T-helper 9 cell (primary cell): Measurements from ENCODE around the gene CYTH1.

Experiments used
- DNase-seq: peaks from one replicate; pipeline ENCODE4 v3.0.0-alpha.2; 2020

Gene CYTH1

DNA sequence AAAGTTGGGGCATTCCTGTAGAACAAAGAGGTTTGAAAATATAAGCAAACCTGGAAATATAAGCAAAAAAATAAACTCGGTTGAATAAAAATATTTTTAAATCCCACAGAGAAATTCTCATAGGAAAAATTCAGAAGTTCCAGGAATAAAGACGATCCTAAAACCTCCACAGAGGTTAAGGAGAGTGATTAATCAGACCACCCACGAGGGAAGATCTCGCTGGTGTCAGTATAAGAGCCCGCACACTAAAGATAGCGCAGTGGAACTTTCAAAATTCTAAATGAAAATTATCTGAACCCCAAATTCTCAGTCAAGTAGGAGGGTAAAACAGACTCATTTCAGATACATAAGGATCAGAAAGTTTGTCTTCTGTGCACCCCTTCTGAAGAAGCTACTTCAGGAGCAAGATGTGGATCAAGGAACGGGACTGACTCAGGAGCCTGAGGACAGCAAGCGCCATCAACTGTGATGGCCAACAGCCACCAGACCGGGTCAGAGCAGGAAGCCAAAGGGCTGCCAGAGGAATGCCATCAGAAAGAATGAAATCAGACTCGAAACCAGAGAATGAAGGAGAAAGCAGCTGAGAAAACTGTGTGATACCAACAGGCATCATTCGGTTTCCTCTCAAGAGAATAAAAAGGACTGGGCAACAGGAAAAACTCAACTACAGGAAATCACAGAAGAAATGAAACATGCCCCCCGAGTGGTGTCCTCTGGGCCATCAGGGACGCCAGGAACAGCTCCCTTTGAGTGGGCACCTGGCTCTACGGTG lies 66.9 kb downstream of the CYTH1 start:
- DNase-seq = no peak

DNA sequence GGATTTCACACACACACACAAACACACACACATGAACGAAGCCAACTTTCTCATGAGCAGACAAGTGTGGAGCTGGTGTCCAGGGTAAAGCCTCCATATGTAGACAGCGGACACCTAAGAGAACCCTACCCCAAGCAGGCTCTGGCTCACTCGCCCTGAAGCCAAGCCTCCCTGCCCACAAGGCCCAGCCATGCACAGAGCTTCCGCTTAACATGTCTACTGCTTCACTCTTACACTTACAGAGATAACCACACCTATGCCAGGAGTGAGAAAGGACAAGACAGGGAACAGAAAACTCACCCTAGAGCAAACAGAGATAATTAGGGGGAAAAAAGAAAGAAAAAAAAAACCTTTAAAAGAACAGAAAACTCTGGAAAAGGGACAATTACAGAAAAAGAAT lies 67.5 kb downstream of the CYTH1 start:
- DNase-seq = no peak

DNA sequence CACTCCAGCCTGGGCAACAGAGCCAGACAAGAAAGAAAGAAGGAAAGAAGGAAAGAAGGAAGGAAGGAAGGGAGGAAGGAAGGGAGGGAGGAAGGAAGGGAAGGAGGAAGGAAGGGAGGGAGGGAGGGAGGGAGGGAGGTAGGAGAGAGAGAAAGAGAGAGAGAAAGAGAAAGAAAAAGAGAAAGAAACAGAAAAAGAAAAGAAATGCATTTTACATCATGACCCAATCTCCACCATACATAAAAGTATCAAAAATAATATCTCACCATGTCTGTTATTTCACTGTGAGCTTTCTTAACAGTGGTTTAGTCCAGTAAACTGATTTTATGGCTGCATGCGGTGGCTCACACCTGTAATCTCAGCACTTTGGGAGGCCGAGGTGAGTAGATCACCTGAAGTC lies 70.0 kb downstream of the CYTH1 start:
- no peak for DNase-seq

DNA sequence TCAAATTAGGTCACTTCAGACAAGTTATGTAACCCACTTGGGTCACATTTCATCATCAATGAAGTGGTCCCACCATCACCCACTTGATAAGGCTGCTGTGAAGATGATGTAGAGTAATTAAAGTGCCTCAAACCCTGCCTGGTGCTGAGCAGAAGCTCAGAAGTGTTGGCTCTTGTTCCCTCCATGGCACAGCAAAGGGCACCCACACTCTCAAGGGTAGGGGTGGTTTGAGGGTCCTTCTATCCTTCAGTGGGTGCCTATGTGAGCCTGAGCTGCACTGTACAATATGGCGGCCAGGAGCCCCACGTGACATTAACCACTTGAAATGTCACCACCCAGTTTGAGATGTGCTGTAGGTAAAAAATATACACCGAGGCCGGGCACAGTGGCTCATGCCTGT lies 71.5 kb downstream of the CYTH1 start:
- DNase-seq = no peak

DNA sequence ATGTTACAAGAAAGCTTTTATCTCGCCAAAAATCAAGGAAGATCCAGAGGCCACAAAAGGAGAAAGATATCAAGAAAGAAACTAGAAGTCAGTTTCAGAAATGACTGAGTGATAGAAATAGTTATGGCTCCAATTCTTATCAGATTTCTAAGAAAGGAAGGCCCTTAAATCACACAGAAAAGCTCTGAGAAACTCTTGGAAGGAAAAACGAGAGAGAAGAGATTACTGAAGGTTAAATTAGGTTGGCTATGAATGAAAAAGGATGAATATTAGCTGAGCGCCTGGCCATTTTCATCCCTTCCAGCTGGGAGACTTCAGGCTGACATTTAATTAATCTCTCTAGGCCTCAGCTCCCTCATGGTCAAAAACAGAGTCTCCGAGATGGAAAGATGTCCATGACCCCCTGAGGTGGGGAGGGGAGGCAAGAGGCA lies 72.3 kb downstream of the CYTH1 start:
- no peak for DNase-seq

DNA sequence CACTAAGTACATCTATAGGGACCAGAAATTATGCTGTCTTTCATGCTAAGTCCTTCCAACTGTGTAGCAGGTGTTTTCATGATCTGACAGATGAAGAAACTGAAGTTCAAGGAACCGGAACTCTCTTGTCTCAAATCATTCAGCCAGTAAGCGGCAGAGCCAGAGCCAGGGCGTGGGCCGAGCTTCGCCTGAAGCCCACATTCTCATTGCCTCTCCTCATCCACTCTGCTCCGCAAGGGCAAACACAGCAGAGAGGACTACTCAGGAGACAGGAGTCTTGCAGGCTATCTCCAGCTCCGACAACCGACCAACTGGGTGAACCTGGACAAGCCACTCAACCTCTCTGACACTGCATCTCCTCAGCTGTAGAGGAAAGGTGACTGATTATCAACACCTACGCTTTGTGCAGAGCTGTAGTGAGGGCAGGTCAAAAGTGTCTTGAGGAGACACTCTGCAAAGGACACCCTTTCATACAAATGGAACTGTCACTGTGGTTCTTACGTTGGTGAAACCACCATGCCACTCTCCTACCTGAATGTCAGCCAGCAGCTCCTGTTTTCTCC lies 72.9 kb downstream of the CYTH1 start:
- DNase-seq = no peak

DNA sequence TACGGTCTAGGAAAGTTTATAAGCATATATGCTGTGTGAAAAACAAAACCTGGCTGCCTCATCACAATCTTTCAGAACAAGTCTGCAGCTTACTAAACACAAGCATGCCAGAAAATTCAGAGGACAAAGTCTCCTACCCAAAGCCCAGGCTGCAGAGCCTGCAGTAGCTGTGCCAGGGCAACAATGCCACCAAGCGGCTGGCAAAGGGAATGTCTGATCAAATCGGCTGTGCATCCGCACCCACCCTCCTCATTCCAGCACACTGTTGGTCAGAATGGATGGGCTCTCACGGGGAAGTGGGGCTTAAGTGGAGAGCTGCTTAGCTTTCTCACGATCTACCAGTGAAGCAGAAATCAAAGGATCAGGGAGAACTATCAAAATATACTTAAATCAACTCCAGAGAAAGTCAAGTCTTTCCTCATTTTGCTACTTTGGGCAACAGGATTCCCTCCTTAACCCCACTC lies 73.5 kb downstream of the CYTH1 start:
- peak; percentile 44 for DNase-seq

DNA sequence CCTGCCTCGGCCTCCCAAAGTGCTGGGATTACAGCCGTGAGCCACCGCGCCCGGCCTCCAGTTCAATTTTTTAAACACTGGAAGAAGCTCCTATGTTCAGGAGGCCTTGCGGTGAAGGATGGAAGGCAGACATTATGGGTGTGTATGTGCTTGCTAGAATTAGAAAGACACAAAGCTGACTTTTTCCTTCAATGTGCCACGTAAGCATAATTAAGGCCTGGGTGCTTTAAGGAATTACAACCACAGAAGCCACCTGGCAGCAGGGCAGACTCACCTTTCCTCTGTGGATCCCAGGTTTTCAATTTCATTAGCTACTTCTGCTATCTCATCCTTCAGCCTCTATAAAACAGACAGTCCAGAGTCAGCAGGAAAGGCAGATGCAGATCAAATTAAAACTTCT lies 74.2 kb downstream of the CYTH1 start:
- no peak for DNase-seq

DNA sequence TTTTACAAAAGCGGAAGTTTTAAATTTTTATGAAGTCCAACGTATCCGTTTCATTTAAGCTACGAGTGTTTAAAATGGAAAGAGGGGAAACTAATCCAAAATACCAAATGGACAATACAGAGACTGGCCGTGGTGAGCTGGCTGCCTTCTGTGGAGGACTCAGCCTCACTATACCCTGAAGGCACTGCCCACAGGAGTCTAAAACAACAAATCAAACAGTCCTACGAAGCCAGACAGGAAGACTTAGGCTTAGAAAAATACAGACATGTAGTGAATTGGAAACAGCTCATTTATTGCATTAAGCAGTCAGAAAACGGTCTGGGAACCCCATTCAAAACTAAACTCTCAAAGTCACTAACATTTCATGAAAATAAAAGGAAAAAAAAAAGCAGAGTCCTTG lies 75.1 kb downstream of the CYTH1 start:
- DNase-seq = no peak

DNA sequence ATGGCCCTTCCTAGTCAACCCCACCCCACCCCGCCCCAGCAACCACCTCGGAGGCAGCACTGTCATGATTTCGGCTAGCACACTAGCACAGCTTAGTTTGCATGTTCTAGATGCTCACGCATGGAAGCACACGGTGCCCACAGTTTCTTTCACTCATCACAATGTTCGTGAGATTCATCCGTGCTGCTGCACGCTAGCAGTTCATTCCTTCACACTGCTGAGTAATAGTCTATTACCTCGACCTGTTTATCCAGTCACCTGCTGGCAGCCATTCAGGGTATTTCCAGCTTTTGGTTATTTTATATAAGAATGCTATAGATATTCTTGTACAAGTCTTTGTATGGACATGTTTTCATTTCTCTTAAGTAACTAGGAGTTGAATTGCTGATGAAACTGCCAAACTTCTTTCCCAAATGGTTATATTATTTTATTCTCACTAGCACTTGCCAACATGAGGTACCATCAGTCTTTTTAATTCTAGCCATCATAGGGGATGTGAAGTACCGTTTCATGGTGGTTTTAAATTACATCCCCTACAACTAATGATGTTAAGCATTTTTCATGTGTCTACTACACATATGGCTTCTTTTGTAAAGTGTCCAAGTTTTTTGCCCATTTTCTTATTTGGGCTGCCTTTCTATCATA lies 75.7 kb downstream of the CYTH1 start:
- DNase-seq = no peak

DNA sequence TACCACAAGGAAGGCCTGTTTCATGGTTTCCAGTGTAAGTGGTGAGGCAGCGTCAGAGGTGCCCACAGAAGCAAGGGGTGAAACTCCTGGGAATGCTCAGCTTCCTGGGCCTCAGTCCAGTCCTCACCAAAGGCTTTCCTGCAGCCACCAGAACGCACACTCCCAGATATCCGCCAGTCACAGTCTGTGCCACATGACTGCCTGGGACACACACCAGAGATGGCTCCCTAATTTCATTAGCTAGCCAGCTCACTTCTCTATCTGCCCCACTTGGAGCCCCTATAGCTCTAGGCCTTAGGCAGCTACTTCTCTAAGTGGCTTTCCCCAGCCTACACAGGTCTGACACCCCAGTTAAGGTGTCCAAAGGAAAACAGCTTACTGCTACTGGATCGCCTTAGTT lies 77.0 kb downstream of the CYTH1 start:
- no peak for DNase-seq

DNA sequence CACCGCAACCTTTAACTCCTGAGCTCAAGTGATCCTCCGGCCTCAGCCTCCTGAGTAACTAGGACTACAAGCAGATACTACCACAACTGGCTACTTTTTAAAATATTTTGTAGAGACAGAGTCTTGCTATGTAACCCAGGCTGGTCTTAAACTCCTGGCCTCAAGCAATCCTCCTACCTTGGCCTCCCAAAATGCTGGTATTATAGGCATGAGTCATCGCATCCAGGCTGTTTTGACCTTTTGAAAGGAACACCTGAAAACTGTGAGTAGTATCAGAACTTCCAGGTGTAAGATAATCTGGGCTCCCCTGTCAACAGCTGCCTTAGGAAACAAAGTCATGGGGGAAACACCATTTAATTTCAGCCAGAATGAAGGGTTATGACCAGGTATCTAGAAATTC lies 77.5 kb downstream of the CYTH1 start:
- DNase-seq = no peak

DNA sequence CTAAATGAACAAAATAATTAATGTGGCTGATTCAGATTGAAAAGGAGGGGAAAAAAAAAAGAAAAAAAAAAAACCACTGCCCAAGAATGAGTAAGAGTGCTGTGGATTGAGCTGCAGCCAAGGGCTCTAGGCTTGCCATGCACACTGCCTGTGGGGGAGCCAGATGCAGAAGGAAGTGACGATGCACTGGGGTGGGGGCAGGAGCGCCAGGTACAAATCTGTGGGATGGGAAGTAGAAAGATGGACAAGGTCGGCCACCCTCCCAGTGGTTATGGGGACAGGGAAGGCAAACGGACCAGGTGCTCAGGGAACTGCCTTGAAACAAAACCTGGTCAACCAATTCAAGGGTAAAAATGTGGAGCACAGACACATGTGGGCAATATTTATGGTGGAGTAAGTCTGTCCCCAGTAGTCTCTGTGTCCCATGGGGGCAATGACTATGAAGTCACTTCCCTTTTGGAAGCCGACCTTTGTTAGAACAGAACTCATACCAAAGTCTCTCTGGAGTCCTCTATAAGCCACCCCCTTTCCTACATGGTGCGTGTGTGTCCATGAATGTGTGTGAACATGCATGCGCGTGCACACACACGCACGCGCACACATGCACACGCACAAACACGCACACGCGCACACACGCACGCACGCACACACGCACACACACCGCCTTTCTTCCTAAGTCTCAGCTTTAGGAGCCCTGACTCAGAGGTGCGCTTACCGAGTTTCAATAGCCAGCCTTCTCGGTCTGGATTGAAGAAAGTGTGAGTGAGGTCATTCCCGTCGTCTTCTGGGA lies 84.3 kb downstream of the CYTH1 start:
- no peak for DNase-seq

DNA sequence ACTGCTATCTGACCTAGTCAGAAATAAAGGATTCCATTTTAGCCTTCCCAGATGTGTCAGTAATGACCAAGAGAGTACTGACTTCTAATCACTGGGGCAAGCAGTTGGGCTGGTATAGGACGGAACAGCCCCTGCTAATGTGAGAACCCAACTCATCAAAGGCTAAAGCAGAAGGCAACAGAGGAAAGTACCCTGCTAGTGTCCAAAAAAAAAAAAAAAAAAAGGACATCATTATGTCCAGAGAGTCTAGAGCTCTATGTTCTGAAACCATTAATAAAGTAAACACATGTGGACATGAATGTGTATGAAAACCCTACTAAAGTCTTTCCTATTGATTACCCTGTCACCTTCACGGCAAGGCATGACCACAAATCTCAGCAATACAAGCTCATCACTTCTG lies 85.0 kb downstream of the CYTH1 start:
- DNase-seq = no peak

DNA sequence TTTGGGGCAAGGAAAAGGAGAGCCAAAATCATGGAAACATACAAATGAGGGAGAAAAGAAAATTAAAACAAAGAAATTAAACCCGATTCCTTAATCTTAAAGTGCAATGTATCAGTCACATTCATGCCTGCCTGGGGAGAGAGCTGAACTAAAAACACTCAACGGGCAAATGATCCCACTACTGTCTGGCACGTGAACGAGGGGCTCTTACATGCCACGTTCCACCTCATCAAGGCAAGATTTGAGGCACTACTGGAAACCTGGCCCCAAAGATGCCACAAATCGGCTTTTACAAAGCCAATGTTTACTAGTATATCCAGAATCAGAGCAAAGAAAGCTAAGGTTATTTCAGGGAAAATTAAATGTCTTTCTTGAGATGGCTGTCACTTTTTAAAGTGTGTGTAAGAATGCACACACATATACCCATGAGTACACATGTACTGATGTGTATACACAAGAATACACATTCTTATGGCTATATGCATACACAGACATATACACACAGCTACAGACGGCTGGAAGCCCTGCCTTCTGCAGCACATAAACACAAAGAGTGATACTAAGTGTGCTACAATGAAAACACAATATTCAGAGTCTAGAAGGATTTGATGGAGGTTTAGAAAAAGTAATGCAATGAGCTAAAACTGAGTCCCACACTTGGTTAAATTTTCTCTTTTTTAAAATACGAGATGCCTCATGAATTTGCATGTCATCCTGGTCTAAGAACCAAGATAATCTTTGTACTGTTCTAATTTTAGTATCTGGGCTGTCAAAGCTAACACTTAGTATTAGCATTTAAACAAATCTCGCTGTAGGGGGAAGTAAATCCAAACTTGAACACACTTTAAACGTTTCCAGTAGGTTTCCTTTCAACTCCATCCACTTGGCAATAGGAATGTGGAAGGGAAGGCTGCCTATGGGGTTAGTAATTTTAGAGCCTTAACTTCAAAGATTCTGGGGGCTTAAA lies 85.8 kb downstream of the CYTH1 start:
- DNase-seq = no peak

DNA sequence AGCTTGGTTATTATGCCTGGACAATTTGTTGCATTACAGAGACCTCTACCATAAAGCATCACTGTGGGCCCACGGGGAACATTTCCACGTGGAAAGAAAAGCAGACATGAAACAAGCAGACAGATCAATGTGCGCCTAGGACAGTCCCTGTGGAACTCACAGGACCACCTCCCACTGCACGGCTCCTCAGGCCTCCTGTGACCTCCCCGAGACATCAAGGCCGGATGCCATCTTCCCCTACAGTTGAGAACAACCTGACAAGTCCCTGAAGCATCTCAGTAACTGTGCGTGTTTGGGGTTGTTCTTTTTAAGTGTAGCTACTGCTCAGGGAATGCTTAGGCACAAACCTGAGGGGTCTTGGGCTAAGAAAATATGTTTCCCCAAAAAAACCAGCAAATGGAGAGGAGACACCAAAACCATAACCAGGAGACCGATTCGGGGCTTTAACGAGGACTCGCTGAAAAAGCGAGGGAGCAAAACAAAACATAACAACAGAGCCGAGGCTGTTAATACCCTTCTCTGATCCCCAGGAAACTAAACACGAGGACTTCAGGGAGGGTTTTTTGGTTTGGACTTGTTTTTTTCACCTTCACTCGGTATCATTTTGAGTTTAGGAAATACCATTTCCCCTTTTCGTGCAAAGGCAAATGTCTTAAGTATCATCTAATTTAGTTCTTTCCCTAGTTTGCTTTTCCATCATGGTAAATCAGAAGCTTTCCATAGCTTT lies 87.1 kb downstream of the CYTH1 start:
- DNase-seq = no peak

DNA sequence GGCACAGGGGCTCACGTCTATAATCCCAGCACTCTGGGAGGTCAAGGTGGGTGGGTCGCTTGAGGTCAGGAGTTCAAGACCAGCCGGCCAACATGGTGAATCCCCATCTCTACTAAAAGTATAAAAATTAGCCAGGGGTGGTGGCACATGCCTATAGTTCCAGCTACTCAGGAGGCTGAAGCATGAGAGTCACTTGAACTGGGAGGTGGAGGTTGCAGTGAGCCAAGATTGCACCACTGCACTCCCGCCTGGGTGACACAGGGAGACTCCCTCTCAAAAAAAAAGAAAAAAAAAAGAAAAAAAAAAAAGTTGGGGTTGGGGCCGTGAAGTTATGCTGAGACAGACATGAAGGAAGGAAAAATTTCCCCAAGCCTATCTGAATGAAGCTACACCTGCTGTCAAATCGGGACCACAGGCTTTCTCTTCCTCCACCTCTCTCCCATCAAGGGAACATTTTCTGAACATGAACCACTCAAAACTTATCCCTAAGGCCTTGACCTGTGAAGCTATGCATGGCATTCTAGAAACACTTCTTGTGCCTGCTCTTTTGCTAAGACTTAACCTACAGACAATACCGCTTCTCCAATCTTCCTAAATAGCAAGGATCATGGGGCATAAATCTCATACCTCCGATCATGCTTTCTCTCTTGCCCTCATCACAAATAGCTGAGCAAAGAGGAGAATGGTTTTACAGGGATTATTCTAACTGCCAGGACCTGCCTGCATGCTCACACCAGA lies 88.6 kb downstream of the CYTH1 start:
- DNase-seq = no peak

DNA sequence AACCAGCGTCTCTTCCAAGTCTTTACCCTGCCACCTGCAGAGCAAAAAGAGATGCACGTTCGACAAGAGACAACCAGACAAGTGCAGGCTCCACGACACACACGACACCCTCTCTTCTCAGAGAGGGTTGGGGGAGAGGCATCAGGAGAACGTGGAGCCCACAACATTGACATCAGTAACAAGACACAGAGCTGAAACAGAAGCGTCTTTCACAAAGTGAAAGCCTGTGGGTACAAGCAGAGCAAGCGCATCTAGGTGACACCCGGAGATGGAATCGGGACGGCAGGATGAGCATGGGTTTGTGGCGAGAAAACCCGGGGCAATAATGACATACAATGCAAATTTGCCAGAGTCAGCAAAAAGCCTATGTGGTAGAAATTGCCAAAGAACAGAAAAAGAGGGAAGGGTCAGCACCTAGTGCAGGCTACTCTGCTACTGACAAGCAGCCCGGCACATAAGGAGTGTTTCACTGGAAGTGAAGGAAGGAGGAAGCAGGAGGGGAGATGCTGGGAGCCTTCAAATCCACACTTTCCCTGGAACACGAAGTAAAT lies 89.5 kb downstream of the CYTH1 start:
- DNase-seq = no peak

DNA sequence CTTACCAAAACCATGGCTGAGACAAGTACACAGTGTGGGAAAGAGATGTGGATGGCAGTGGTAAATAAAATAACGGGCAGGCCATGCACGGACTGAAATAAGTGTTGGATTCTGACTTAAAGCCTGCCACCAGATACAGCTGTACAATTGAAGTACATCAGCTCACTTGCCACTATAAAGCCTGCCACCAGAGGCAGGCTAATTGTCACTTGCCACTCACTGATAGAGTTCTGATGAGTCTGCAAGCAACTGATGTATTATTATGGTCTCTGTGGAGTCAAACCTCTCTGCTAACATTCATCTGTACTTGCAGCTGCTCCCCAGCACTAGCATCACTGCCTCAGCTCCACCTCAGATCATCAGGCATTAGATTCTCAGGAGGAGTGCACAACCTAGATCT lies 93.0 kb downstream of the CYTH1 start:
- DNase-seq = no peak

DNA sequence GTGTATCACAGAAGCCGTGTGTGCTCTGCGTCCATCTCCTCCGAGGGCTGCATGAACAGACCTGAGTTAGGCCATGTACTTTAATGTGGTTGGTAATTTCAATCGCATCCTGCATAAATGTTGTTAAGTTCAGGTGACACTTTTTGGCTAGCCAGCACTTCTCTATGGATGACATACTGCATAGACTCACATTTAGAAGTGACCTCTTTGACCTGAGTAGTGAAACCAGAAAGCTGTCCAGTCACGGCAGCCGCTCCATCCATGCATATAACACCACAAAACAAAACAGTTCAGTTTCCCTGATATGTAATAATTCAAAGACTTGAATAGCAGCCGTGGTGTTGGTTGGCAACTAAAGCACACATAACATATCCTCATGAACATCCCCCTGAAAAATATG lies 94.1 kb downstream of the CYTH1 start:
- no peak for DNase-seq
